Thoracic aorta (tissue), 2 donors: ENCODE data around the gene SYNCRIP. TPM values are rescaled to one million over a fixed set of nuclear protein-coding genes. Genes with fewer than 3 reads are reported as not detected.

Experiments
- ATAC-seq: fragments of 150-250 bp; one replicate; pipeline ENCODE4 v1.8.0; 2017; ENCODE audit warnings: low read depth; ENCODE audit not compliant: insufficient number of reproducible peaks, low FRiP score
- DNase-seq: peaks from one replicate; pipeline ENCODE4 v3.0.0-alpha.2; 2020; ENCODE audit warnings: low spot score
- H3K27ac ChIP-seq, 2 donors: fragments of 200-600 bp; sonication (generic); 1 replicate in 1 of 2; 2 replicates in 1 of 2; pipeline ENCODE4 v1.5.1; 2016; ENCODE audit warnings: mild to moderate bottlenecking in 2 of 2, moderate library complexity in 2 of 2
- H3K27me3 ChIP-seq: fragments of 200-600 bp; sonication (generic); replicated peaks from 2 replicates; pipeline ENCODE4 v1.6.0; 2016; ENCODE audit warnings: mild to moderate bottlenecking; ENCODE audit not compliant: insufficient read depth
- H3K36me3 ChIP-seq: fragments of 200-600 bp; sonication (generic); one replicate; pipeline ENCODE4 v1.5.1; 2016
- H3K4me1 ChIP-seq, 2 donors: fragments of 200-600 bp; sonication (generic); 1 replicate in 1 of 2; 2 replicates in 1 of 2; pipeline versions ENCODE4 v1.5.1 to v1.6.0; 2016; ENCODE audit warnings: low read depth in 2 of 2, mild to moderate bottlenecking in 1 of 2; ENCODE audit not compliant: control insufficient read depth in 1 of 2
- H3K4me3 ChIP-seq: fragments of 200-600 bp; sonication (generic); 2 replicates; pipeline ENCODE4 v1.5.1; 2016; ENCODE audit warnings: mild to moderate bottlenecking
- H3K9me3 ChIP-seq: fragments of 200-600 bp; sonication (generic); 2 replicates; pipeline ENCODE4 v1.5.1; 2016
- total RNA-seq, 2 donors: library from RNA; depleted of rRNA; stranded (reverse); fragments of >200 nt; gene quantifications; one replicate each; pipeline versions ENCODE4 v1.1.0 to v1.2.3, GENCODE V29; 2016
- TF ChIP-seq, protein P1 (sequence below): fragments of 200-600 bp; sonication (generic); IDR thresholded peaks from one replicate; pipeline ENCODE4 v1.5.1; 2019; ENCODE audit warnings: antibody characterized with exemption

The SYNCRIP gene
- total RNA-seq, 2 donors from 2014 or later: 47.7 to 94.2 TPM

GRCh38 chr6:85643537-85644278, 1.0 kb upstream of the SYNCRIP start:
- H3K27ac ChIP-seq: peak overlapping the region; percentile 99
- H3K36me3 ChIP-seq: no peaks in the 10 kb centered on the region
- ATAC-seq: peak; percentile 79
- H3K4me3 ChIP-seq: peak overlapping the region; percentile 80
- H3K9me3 ChIP-seq: no peaks in the 10 kb centered on the region
- DNase-seq: peak; percentile 67
- TF ChIP-seq, protein P1, sequence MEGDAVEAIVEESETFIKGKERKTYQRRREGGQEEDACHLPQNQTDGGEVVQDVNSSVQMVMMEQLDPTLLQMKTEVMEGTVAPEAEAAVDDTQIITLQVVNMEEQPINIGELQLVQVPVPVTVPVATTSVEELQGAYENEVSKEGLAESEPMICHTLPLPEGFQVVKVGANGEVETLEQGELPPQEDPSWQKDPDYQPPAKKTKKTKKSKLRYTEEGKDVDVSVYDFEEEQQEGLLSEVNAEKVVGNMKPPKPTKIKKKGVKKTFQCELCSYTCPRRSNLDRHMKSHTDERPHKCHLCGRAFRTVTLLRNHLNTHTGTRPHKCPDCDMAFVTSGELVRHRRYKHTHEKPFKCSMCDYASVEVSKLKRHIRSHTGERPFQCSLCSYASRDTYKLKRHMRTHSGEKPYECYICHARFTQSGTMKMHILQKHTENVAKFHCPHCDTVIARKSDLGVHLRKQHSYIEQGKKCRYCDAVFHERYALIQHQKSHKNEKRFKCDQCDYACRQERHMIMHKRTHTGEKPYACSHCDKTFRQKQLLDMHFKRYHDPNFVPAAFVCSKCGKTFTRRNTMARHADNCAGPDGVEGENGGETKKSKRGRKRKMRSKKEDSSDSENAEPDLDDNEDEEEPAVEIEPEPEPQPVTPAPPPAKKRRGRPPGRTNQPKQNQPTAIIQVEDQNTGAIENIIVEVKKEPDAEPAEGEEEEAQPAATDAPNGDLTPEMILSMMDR: no peak
- H3K4me1 ChIP-seq: peaks cover 11 to 30% of the 10 kb centered on the region in 2 donors
- H3K27me3 ChIP-seq: no peaks in the 10 kb centered on the region

DNA sequence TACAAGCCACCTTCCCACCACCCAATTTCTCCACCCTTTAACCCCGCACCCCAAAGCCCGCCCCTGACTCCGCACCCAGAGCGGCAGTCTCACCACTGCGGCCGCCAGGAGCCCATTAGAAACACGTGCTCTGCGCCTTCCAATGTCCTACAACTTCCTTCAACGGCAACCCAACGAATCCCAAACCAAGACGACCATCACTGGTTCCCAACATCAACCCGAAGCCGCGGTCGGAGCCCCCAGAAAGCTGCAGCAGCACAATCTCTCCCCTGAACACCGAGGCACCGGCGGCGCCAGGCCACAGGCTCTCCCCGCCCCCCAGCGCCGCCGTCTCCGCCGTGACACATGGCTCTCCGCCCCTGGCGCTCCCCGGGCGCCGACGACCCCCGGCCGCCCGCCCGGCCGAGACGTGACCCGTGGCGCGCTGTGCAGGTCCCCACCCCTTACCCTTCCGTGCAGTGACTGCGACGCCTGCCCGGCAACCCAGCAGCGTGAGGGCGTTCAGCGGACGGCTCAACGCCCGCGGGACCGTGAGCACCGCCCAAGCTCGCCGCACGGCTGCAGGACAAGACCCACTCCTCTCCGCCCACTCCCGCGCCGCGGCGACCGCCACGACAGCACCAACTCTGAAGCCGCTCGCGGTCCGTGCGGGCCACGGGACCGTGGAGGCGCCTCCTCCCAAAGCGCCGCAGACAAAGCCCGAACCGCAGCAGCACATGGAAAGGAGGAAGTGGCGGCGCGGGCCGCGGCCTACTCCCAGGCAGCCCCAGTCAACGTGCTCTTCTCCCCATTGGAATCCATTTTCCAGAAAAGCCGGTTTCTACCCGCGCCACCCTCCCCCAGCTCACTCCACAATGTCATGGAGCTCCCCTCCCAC, 551 bp downstream of the SYNCRIP start:
- peak overlapping the region; percentile 80 for H3K4me3 ChIP-seq
- DNase-seq (peak; percentile 16), ATAC-seq (no peak)
- no peaks in the 10 kb centered on the region for H3K27me3 ChIP-seq
- TF ChIP-seq, protein P1: no peak
- H3K9me3 ChIP-seq: no peaks in the 10 kb centered on the region
- H3K36me3 ChIP-seq: peaks cover 5% of the 10 kb centered on the region
- H3K4me1 ChIP-seq: peaks cover 21 to 45% of the 10 kb centered on the region in 2 donors
- H3K27ac ChIP-seq: peak overlapping the region; percentile 99 to 100

GRCh38 chr6:85641522-85641896, 1.2 kb downstream of the SYNCRIP start:
- peak overlapping the region; percentile 99 to 100 for H3K27ac ChIP-seq
- ATAC-seq (no peak), DNase-seq (no peak)
- TF ChIP-seq, protein P1: no peak
- H3K27me3 ChIP-seq: no peaks in the 10 kb centered on the region
- H3K4me3 ChIP-seq: peak overlapping the region; percentile 80
- no peaks in the 10 kb centered on the region for H3K9me3 ChIP-seq
- H3K36me3 ChIP-seq: peaks cover 11% of the 10 kb centered on the region
- peaks cover 24 to 48% of the 10 kb centered on the region in 2 donors for H3K4me1 ChIP-seq

DNA sequence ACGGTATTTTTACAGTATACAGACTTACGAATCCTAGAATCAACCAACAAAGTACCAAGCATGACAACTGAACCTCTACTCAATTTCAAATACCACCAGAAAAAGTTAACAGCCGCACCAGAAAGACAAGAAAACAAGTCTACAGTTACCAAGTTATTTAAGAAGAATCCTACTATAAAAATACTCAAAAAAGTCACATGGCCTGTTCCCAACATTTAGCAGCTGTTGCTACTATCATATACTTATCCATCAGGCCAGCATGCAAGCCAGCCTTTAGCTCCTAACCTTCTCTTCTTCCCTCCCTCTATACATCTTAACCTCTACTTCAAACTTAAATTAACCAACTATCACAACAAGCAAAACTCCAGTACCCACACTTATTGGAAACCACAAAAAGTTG, 1.9 kb downstream of the SYNCRIP start:
- Histone ChIP-seq H3K27ac (no peak overlapping the region), H3K27me3 (no peaks in the 10 kb centered on the region), H3K36me3 (peaks cover 15% of the 10 kb centered on the region), H3K9me3 (no peaks in the 10 kb centered on the region), H3K4me3 (peak overlapping the region; percentile 80), H3K4me1 (peaks cover 24 to 48% of the 10 kb centered on the region in 2 donors)
- TF ChIP-seq, protein P1: no peak
- no peak for DNase-seq
- ATAC-seq: no peak

- Histone ChIP-seq H3K27ac (no peak overlapping the region), H3K27me3 (no peaks in the 10 kb centered on the region), H3K9me3 (no peaks in the 10 kb centered on the region), H3K36me3 (peaks cover 33% of the 10 kb centered on the region), H3K4me3 (no peak overlapping the region), H3K4me1 (peaks cover 24 to 44% of the 10 kb centered on the region in 2 donors)
- DNase-seq: no peak
- TF ChIP-seq, protein P1: no peak
- no peak for ATAC-seq
Measured at GRCh38 chr6:85637579-85637978, 5.1 kb downstream of the SYNCRIP start.
